Neural cell (in vitro differentiated cells): ENCODE data around the gene IGSF10.

Source experiments
- EP300 ChIP-seq: fragments of 450-650 bp; conservative IDR thresholded peaks from 2 replicates; pipeline ENCODE4 v1.6.1; 2014; ENCODE audit warnings: antibody characterized with exemption, mild to moderate bottlenecking, moderate library complexity; ENCODE audit not compliant: poor library complexity, severe bottlenecking
- EZH2 ChIP-seq: fragments of 200-600, 300-800 bp; shearing (Covaris generic), sonication (generic); IDR thresholded peaks from 2 replicates; pipeline ENCODE4 v1.6.1; 2014; ENCODE audit warnings: antibody characterized with exemption, low read length, borderline replicate concordance, mild to moderate bottlenecking; ENCODE audit not compliant: insufficient read depth, poor library complexity, severe bottlenecking
- MXI1 ChIP-seq: fragments of 450-650 bp; conservative IDR thresholded peaks from 2 replicates; pipeline ENCODE4 v1.6.1; 2014; ENCODE audit warnings: antibody characterized with exemption, mild to moderate bottlenecking; ENCODE audit not compliant: poor library complexity, severe bottlenecking
- POLR2AphosphoS5 ChIP-seq: IDR thresholded peaks from 2 replicates; pipeline ENCODE4 v1.6.1; 2012
- RAD21 ChIP-seq: fragments of 450-650 bp; conservative IDR thresholded peaks from 2 replicates; pipeline ENCODE4 v1.6.1; 2014; ENCODE audit warnings: antibody characterized with exemption, mild to moderate bottlenecking, moderate library complexity
- SMC3 ChIP-seq: fragments of 450-650 bp; conservative IDR thresholded peaks from 2 replicates; pipeline ENCODE4 v1.6.1; 2014; ENCODE audit warnings: antibody characterized with exemption, mild to moderate bottlenecking, moderate library complexity; ENCODE audit not compliant: poor library complexity
- TAF1 ChIP-seq: IDR thresholded peaks from 2 replicates; pipeline ENCODE4 v1.6.1; 2012; ENCODE audit warnings: low read depth
- TF ChIP-seq, protein P1 (sequence below): fragments of 450-650 bp; IDR thresholded peaks from 2 replicates; pipeline ENCODE4 v1.5.1; 2014; ENCODE audit warnings: antibody characterized with exemption, mild to moderate bottlenecking, moderate library complexity; ENCODE audit not compliant: poor library complexity, severe bottlenecking
- TF ChIP-seq, protein P2 (sequence below): IDR thresholded peaks from 2 replicates; pipeline ENCODE4 v1.6.1; 2012; ENCODE audit warnings: borderline replicate concordance

DNA sequence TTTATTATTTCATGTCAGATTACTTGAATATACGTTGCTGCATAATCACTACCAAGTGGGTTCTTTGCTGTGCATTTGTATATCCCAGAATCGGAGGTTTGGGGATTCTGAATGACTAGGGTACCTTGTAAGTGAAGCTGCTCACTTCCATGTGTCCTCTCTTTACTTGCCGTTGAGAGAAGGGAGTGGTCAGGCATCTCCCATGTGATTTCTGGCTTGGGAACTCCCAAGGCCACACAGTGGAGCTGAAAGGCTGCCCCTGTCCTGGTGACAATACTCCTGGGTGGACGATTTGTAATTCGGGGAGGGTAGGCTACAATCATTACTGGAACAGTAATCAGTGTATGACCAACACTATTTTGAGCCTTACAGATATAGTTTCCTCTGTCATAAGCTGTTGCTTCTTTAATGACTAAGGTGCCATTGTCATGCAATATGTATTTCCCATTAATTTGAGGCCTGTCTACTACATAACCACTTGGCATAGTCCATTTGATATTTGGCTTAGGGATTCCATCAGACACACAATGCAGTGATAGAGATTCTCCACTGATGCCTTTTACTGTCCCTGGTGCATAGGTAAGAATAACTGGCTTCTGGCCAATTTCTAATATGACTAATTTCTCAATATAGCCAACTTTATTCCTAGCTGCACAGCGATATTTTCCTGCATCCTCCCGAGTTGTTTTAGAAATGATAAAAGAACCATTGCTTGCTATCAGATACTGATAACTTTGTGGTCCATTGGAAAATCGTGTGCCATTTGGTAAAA is 24.0 kb downstream of the IGSF10 start:
- TF ChIP-seq EZH2 (no peak), RAD21 (no peak), TAF1 (no peak), POLR2AphosphoS5 (no peak), MXI1 (no peak), EP300 (no peak), SMC3 (no peak)
- TF ChIP-seq, protein P1, sequence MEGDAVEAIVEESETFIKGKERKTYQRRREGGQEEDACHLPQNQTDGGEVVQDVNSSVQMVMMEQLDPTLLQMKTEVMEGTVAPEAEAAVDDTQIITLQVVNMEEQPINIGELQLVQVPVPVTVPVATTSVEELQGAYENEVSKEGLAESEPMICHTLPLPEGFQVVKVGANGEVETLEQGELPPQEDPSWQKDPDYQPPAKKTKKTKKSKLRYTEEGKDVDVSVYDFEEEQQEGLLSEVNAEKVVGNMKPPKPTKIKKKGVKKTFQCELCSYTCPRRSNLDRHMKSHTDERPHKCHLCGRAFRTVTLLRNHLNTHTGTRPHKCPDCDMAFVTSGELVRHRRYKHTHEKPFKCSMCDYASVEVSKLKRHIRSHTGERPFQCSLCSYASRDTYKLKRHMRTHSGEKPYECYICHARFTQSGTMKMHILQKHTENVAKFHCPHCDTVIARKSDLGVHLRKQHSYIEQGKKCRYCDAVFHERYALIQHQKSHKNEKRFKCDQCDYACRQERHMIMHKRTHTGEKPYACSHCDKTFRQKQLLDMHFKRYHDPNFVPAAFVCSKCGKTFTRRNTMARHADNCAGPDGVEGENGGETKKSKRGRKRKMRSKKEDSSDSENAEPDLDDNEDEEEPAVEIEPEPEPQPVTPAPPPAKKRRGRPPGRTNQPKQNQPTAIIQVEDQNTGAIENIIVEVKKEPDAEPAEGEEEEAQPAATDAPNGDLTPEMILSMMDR, result no peak
- TF ChIP-seq, protein P2, sequence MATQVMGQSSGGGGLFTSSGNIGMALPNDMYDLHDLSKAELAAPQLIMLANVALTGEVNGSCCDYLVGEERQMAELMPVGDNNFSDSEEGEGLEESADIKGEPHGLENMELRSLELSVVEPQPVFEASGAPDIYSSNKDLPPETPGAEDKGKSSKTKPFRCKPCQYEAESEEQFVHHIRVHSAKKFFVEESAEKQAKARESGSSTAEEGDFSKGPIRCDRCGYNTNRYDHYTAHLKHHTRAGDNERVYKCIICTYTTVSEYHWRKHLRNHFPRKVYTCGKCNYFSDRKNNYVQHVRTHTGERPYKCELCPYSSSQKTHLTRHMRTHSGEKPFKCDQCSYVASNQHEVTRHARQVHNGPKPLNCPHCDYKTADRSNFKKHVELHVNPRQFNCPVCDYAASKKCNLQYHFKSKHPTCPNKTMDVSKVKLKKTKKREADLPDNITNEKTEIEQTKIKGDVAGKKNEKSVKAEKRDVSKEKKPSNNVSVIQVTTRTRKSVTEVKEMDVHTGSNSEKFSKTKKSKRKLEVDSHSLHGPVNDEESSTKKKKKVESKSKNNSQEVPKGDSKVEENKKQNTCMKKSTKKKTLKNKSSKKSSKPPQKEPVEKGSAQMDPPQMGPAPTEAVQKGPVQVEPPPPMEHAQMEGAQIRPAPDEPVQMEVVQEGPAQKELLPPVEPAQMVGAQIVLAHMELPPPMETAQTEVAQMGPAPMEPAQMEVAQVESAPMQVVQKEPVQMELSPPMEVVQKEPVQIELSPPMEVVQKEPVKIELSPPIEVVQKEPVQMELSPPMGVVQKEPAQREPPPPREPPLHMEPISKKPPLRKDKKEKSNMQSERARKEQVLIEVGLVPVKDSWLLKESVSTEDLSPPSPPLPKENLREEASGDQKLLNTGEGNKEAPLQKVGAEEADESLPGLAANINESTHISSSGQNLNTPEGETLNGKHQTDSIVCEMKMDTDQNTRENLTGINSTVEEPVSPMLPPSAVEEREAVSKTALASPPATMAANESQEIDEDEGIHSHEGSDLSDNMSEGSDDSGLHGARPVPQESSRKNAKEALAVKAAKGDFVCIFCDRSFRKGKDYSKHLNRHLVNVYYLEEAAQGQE, result no peak
